GM10248 (cell line): ENCODE data around the gene PPP1R3C.

ENCODE experiments used
- CTCF ChIA-PET: fragments of 300-600 bp; sonication (Branson Sonifier 250); formaldehyde crosslinking; extraction: SDS; loops from one replicate; lab custom pipeline; 2021; ENCODE audit warnings: antibody characterized with exemption; lab: Yijun Ruan, JAX
- POLR2A ChIA-PET: fragments of 350-650 bp; sonication (Branson Sonifier 250); formaldehyde crosslinking; extraction: SDS; loops from one replicate; lab custom pipeline; 2020; ENCODE audit warnings: antibody characterized with exemption; lab: Yijun Ruan, JAX
- DNase-seq: peaks from one replicate; pipeline ENCODE4 v3.0.0; 2012; ENCODE audit errors: extremely low spot score
- TF ChIP-seq, protein P1 (sequence below): IDR thresholded peaks from 2 replicates; pipeline ENCODE4 v1.5.1; 2012; ENCODE audit warnings: mild to moderate bottlenecking, low read depth; ENCODE audit errors: extremely low read depth, missing control alignments, control extremely low read depth

The PPP1R3C gene

GRCh38 chr10:91590904-91591796 lies 41.7 kb downstream of the PPP1R3C start:
- POLR2A ChIA-PET: no interaction called here
- CTCF ChIA-PET: no interaction called here
- no peak for DNase-seq
- TF ChIP-seq, protein P1, sequence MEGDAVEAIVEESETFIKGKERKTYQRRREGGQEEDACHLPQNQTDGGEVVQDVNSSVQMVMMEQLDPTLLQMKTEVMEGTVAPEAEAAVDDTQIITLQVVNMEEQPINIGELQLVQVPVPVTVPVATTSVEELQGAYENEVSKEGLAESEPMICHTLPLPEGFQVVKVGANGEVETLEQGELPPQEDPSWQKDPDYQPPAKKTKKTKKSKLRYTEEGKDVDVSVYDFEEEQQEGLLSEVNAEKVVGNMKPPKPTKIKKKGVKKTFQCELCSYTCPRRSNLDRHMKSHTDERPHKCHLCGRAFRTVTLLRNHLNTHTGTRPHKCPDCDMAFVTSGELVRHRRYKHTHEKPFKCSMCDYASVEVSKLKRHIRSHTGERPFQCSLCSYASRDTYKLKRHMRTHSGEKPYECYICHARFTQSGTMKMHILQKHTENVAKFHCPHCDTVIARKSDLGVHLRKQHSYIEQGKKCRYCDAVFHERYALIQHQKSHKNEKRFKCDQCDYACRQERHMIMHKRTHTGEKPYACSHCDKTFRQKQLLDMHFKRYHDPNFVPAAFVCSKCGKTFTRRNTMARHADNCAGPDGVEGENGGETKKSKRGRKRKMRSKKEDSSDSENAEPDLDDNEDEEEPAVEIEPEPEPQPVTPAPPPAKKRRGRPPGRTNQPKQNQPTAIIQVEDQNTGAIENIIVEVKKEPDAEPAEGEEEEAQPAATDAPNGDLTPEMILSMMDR: no peak

DNA sequence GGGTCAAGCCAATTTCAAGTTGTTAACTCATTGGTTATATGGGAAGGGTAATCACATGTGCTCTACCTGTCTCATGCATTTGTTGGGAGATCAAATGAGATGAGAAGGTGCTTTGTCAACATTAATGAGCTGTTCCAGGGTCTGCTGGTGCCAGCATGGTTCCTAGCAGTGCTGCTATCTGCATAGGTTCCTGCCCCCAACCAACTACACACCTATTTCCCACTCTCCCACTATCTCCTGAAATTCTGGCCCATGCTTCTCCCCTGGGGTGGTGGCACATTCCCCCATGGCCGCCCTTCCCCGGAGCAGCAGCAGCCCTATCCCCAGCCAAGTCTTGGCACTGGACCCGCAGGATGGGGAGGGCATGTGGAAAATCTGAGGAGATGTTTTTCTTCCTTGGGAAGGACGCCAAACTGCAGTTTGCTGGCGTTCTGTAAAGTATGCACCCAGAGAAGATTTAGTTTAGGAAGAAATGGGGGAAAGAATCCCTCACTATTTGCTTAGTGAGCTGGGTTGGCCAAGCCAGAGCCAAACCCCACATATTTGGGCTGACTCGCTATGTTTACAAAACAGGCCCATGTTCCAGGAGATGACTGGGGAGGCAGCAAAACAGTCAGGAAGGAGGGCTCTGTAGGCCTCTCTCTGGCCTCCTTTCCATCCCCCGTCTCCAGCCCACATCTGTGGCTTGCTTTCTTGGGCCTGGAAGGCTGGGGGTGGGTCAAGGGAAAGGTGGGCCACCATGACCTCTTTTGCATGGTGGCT lies 42.5 kb downstream of the PPP1R3C start:
- no peak for DNase-seq

DNA sequence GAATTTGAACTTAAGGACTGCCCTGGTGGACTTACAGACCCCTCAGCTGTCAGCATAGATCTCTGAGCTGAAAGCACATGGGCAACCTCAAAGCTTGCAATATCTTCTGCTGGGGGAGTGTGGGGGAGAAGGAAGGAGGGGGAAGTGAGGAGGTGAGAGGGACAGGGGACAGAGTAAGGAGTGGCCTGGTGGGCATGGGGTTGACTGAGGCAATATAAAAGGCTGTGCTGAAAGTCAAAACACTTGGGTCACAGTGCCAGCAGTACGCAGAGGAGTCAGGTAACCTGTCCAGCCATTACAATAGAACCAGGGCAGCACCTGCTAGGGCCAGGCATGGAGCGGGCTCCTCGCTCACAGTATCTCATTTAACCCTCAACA lies 43.2 kb downstream of the PPP1R3C start:
- ChIA-PET CTCF (interaction anchor here (1.5 kb wide), 1 partner anchor 25 kb away, joined by 3 read pairs; no protein-coding TSS in a partner anchor), POLR2A (no interaction called here)
- no peak for DNase-seq
- TF ChIP-seq, protein P1: no peak

More for the DNA sequence above, 42.5 kb downstream of the PPP1R3C start:
- TF ChIP-seq, protein P1: no peak
- CTCF ChIA-PET: no interaction called here
- POLR2A ChIA-PET: no interaction called here

DNA sequence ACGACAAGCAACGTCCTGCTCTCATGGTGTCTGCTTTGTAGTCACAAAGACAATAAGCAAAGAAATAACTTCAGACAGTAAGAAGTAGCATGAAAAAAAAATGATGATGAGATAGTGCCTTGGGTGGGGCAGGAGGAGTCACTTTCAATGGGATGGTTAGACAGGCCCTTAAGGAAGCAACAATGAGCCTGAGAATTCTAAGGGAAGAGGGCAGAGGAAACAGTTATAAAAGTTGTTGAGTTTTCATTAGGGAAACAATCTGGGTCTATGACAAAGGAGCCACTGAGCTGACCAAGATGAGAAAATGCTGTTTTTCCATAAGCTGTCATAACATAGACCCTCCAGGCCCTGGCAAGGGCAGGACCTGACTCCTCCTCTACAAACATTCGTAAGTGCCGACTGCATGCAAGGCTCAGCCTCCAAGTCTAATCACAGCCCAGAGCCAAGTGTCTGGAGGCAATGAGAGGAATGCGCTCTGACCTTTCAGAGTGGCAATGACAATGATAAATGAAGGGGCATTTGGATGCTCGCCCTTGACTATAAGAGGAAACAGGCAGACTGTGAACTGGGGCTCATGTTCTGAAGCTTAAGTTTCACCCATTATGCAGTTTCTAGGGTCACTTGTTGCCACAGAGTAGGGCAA lies 43.7 kb downstream of the PPP1R3C start:
- no peak for DNase-seq
- POLR2A ChIA-PET: no interaction called here
- CTCF ChIA-PET: interaction anchor here (1.3 to 1.5 kb wide), 2 partner anchors 9 to 25 kb away, joined by 3 read pairs; no protein-coding TSS in a partner anchor
- TF ChIP-seq, protein P1: no peak

DNA sequence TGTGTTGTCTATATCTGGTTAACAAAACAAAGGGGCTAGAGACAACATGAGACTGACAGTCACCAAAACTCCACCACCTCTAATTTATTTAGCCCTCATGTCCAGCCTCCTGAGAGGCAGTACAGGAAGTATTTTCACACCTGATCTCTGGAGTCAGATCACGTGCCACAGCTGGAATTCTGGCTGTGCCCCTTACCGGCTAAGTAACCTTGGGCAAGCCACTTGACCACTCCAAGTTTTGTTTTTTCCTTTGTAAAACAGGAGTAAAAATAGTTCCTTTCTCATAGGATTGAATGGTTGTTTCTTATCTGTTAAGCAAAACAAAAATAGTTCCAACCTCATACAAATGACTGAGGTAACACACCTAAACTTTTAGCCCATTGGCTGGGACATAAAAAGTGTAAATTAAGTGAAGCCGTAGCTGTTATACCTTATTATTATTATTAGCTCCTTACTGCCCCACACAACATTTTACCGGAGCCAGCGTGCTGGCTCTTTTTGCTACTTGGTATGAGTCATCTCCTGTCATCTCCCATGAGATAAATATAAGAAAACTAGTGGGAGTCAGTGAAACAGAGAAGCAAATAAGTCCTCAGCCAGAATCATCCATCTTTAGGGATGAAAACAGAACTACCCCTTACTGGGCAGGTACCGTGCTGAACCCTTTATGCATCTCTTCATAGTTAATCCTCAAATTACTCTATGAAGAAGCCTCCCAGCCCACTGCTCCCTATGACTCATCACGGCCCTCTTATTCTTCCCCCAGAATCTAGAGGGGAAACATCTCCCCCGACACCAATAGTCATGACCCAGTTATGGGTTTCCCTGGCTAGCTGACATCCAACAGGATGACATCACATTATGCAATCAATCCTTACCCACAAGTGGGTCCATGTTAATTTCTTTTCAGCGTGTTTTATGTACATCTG lies 44.9 kb downstream of the PPP1R3C start:
- no peak for DNase-seq
- TF ChIP-seq, protein P1: no peak
- ChIA-PET POLR2A (no interaction called here), CTCF (interaction anchor here (1.0 to 1.5 kb wide), 3 partner anchors 10 to 230 kb away, joined by 3 read pairs; no protein-coding TSS in a partner anchor)
